Activated CD4-positive, alpha-beta memory T cell treated with anti-CD3 and anti-CD28 coated beads, Interleukin-2, amount 10 ng/mL, durations not matched to agents 7 days and 5 days (primary cell): ENCODE data around the gene NEK6. TPM values are rescaled to one million over a fixed set of nuclear protein-coding genes. Genes with fewer than 3 reads are reported as not detected.

Source experiments
- CTCF ChIA-PET: fragments of 350-600 bp; sonication (Branson Sonifier 250); formaldehyde crosslinking; loops from one replicate; lab custom pipeline; 2021; ENCODE audit warnings: antibody characterized with exemption, inconsistent platforms; lab: Charles Lee
- POLR2A ChIA-PET: fragments of 350-600 bp; sonication (Branson Sonifier 250); formaldehyde crosslinking; loops from one replicate; lab custom pipeline; 2021; ENCODE audit warnings: antibody characterized with exemption; lab: Charles Lee
- DNase-seq: peaks from one replicate; pipeline ENCODE4 v3.0.0-alpha.2; 2020
- H3K27ac Mint-ChIP-seq: one replicate; pipeline ENCODE4 v1.8.0; 2021; ENCODE audit warnings: mild to moderate bottlenecking, mixed read lengths
- H3K27me3 Mint-ChIP-seq: one replicate; pipeline ENCODE4 v1.8.0; 2021; ENCODE audit warnings: mixed read lengths
- H3K36me3 Mint-ChIP-seq: one replicate; pipeline ENCODE4 v1.8.0; 2021; ENCODE audit warnings: low read depth, mixed read lengths
- H3K4me1 Mint-ChIP-seq: one replicate; pipeline ENCODE4 v1.8.0; 2021; ENCODE audit warnings: mixed read lengths
- H3K4me3 Mint-ChIP-seq: one replicate; pipeline ENCODE4 v1.8.0; 2021; ENCODE audit warnings: mild to moderate bottlenecking, mixed read lengths
- H3K9me3 Mint-ChIP-seq: one replicate; pipeline ENCODE4 v1.8.0; 2021; ENCODE audit warnings: mixed read lengths
- total RNA-seq, 2 experiments: library from RNA; stranded (reverse); gene quantifications; one replicate each; pipeline ENCODE4 v1.2.3, GENCODE V29; 2021

The NEK6 gene
- total RNA-seq, 2 experiments from 2014 or later: 16.9 to 18.9 TPM

DNA sequence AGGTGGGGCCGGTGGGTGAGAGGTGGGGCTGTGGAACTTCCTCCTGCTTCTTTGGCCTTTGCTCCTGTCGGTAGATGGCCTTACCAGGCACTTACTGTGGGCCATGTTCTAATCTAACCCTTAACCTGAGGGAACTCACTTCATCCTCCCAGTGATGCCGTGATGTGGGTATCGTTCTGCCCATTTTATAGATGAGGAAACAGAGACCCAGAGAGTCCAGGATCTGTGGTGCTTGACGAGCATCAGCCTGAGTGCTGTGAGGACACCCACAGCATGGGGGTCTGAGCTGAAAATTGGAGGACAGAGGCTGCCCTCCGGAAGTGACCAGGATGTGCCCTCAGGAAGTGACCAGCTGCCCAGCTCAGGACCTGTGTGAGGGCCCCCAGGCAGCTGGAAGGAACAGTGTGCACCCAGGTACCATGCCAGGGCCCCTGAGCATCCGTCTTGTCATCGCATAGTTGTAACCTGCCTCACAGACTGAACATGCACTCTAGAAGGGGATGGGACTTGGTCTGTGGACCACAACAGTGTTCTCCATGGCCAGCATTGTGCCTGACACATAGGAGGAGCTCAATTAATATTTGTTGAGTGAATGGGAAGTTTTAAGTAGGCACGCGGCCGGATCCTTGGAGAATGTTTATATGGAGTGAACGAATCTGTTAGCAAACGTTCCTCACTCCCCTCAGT is 8.5 kb downstream of the NEK6 start:
- Mint-ChIP-seq H3K36me3 (no peaks in the 10 kb centered on the region), H3K9me3 (no peaks in the 10 kb centered on the region), H3K27ac (no peak overlapping the region), H3K27me3 (no peaks in the 10 kb centered on the region), H3K4me3 (no peak overlapping the region), H3K4me1 (peaks cover 24% of the 10 kb centered on the region)
- DNase-seq: no peak
- ChIA-PET CTCF (no interaction called here), POLR2A (interaction anchor here (0.6 kb wide), 1 partner anchor 73 kb away, joined by 3 read pairs; no protein-coding TSS in a partner anchor)

GRCh38 chr9:124266826-124267201 is 9.1 kb downstream of the NEK6 start:
- H3K36me3 Mint-ChIP-seq: no peaks in the 10 kb centered on the region
- CTCF ChIA-PET: no interaction called here
- no peak for DNase-seq
- no peak overlapping the region for H3K27ac Mint-ChIP-seq
- POLR2A ChIA-PET: interaction anchor here (0.6 kb wide), 1 partner anchor 74 kb away, joined by 3 read pairs; no protein-coding TSS in a partner anchor
- H3K9me3 Mint-ChIP-seq: no peaks in the 10 kb centered on the region
- peaks cover 18% of the 10 kb centered on the region for H3K4me1 Mint-ChIP-seq
- H3K27me3 Mint-ChIP-seq: no peaks in the 10 kb centered on the region
- no peak overlapping the region for H3K4me3 Mint-ChIP-seq

DNA sequence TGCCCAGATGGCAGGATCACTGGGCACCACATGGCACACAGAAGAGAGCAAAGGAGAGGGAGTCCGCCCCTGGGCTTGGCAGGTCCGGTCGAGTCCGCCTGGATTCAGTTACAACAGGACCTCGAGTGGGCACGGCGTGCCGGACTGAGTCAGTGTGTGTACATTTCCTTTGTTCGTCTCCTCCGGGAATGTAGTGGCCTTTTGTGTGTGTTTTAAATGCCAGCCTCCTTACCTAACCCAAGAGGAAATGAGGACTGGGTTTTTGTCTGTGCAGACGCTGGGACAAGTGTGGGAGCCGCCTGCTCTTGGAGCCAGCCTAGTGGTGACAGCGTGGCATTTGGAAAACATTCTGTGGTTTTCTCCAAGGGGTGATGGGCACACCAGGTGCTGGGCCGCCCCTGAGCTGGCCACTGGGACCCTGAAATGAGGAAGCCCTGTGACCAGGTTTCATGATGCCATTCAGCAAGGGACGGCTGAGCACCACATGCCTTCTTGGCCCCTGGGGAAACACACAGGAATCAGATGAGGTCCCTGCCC is 9.6 kb downstream of the NEK6 start:
- H3K27ac Mint-ChIP-seq: no peak overlapping the region
- POLR2A ChIA-PET: interaction anchor here (0.6 kb wide), 1 partner anchor 74 kb away, joined by 3 read pairs; no protein-coding TSS in a partner anchor
- H3K4me3 Mint-ChIP-seq: no peak overlapping the region
- DNase-seq: no peak
- H3K4me1 Mint-ChIP-seq: peaks cover 17% of the 10 kb centered on the region
- CTCF ChIA-PET: interaction anchor here (1.0 kb wide), 1 partner anchor 140 kb away, joined by 4 read pairs; no protein-coding TSS in a partner anchor
- no peaks in the 10 kb centered on the region for H3K27me3 Mint-ChIP-seq
- no peaks in the 10 kb centered on the region for H3K9me3 Mint-ChIP-seq
- no peaks in the 10 kb centered on the region for H3K36me3 Mint-ChIP-seq

GRCh38 chr9:124268248-124268647 is 10.5 kb downstream of the NEK6 start:
- H3K27me3 Mint-ChIP-seq: no peaks in the 10 kb centered on the region
- H3K27ac Mint-ChIP-seq: no peak overlapping the region
- ChIA-PET CTCF (interaction anchor here (1.0 kb wide), 1 partner anchor 141 kb away, joined by 4 read pairs; no protein-coding TSS in a partner anchor), POLR2A (no interaction called here)
- no peak overlapping the region for H3K4me3 Mint-ChIP-seq
- H3K4me1 Mint-ChIP-seq: peaks cover 17% of the 10 kb centered on the region
- no peaks in the 10 kb centered on the region for H3K9me3 Mint-ChIP-seq
- DNase-seq: no peak
- no peaks in the 10 kb centered on the region for H3K36me3 Mint-ChIP-seq

- ChIA-PET CTCF (no interaction called here), POLR2A (no interaction called here)
- Mint-ChIP-seq H3K4me3 (no peak overlapping the region), H3K36me3 (no peaks in the 10 kb centered on the region), H3K4me1 (peaks cover 17% of the 10 kb centered on the region), H3K9me3 (no peaks in the 10 kb centered on the region), H3K27me3 (no peaks in the 10 kb centered on the region), H3K27ac (no peak overlapping the region)
- no peak for DNase-seq
Observed at GRCh38 chr9:124268661-124269060, 10.9 kb downstream of the NEK6 start.

- no peaks in the 10 kb centered on the region for H3K27me3 Mint-ChIP-seq
- no peaks in the 10 kb centered on the region for H3K9me3 Mint-ChIP-seq
- H3K36me3 Mint-ChIP-seq: no peaks in the 10 kb centered on the region
- H3K4me3 Mint-ChIP-seq: no peak overlapping the region
- POLR2A ChIA-PET: no interaction called here
- CTCF ChIA-PET: no interaction called here
- peaks cover 17% of the 10 kb centered on the region for H3K4me1 Mint-ChIP-seq
- DNase-seq: no peak
- H3K27ac Mint-ChIP-seq: no peak overlapping the region
Observed at GRCh38 chr9:124269556-124269955, 11.8 kb downstream of the NEK6 start.

- no peak for DNase-seq
- CTCF ChIA-PET: no interaction called here
- Mint-ChIP-seq H3K36me3 (no peaks in the 10 kb centered on the region), H3K4me1 (peaks cover 14% of the 10 kb centered on the region), H3K4me3 (no peak overlapping the region), H3K27ac (no peak overlapping the region), H3K9me3 (no peaks in the 10 kb centered on the region), H3K27me3 (no peaks in the 10 kb centered on the region)
- POLR2A ChIA-PET: interaction anchor here (1.1 kb wide), 1 partner anchor 16 kb away, joined by 3 read pairs; no protein-coding TSS in a partner anchor
Observed at GRCh38 chr9:124270504-124271335, 13.0 kb downstream of the NEK6 start.

DNA sequence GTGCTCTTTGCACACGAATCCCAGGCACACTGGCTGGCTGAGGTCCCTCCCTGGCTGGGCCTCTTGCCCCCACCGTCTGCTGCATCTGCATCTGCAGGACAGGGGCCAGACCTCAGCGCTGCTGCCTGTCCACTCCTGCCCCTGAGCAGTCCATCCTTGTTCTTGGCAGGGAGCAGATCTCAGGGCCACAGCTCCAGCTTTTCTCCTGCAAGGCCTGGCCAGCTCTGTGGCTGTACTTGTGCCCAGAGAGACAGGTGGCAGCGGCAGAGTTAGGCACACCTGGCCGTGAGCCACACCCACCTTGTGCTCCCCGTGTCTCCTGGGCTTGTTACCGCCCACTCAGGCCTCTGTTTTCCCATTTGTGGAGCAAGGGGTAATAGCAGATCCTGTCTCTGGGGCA is 13.9 kb downstream of the NEK6 start:
- H3K9me3 Mint-ChIP-seq: no peaks in the 10 kb centered on the region
- H3K27ac Mint-ChIP-seq: no peak overlapping the region
- no peak for DNase-seq
- no peaks in the 10 kb centered on the region for H3K27me3 Mint-ChIP-seq
- no peaks in the 10 kb centered on the region for H3K36me3 Mint-ChIP-seq
- ChIA-PET POLR2A (interaction anchor here (1.1 kb wide), 1 partner anchor 15 kb away, joined by 3 read pairs; no protein-coding TSS in a partner anchor), CTCF (no interaction called here)
- peaks cover 12% of the 10 kb centered on the region for H3K4me1 Mint-ChIP-seq
- no peak overlapping the region for H3K4me3 Mint-ChIP-seq

- no peak for DNase-seq
- H3K27me3 Mint-ChIP-seq: no peaks in the 10 kb centered on the region
- no peak overlapping the region for H3K27ac Mint-ChIP-seq
- H3K4me1 Mint-ChIP-seq: peaks cover 9% of the 10 kb centered on the region
- H3K9me3 Mint-ChIP-seq: no peaks in the 10 kb centered on the region
- no peaks in the 10 kb centered on the region for H3K36me3 Mint-ChIP-seq
- POLR2A ChIA-PET: no interaction called here
- H3K4me3 Mint-ChIP-seq: no peak overlapping the region
- CTCF ChIA-PET: no interaction called here
Observed at GRCh38 chr9:124272118-124272517, 14.4 kb downstream of the NEK6 start.

GRCh38 chr9:124272979-124273378 is 15.2 kb downstream of the NEK6 start:
- ChIA-PET POLR2A (no interaction called here), CTCF (no interaction called here)
- Mint-ChIP-seq H3K4me3 (no peak overlapping the region), H3K9me3 (no peaks in the 10 kb centered on the region), H3K36me3 (no peaks in the 10 kb centered on the region), H3K27me3 (no peaks in the 10 kb centered on the region), H3K27ac (no peak overlapping the region), H3K4me1 (peaks cover under 1% of the 10 kb centered on the region)
- no peak for DNase-seq

GRCh38 chr9:124273427-124274160 is 15.8 kb downstream of the NEK6 start:
- no peaks in the 10 kb centered on the region for H3K9me3 Mint-ChIP-seq

GRCh38 chr9:124274226-124274625 is 16.5 kb downstream of the NEK6 start:
- DNase-seq: no peak
- Mint-ChIP-seq H3K9me3 (no peaks in the 10 kb centered on the region), H3K4me1 (peaks cover 3% of the 10 kb centered on the region), H3K36me3 (no peaks in the 10 kb centered on the region), H3K27me3 (no peaks in the 10 kb centered on the region), H3K4me3 (no peak overlapping the region), H3K27ac (no peak overlapping the region)
- CTCF ChIA-PET: no interaction called here
- POLR2A ChIA-PET: no interaction called here

More at GRCh38 chr9:124273427-124274160, 15.8 kb downstream of the NEK6 start:
- no peak overlapping the region for H3K4me3 Mint-ChIP-seq
- H3K27me3 Mint-ChIP-seq: no peaks in the 10 kb centered on the region
- POLR2A ChIA-PET: no interaction called here
- peaks cover 3% of the 10 kb centered on the region for H3K4me1 Mint-ChIP-seq
- CTCF ChIA-PET: no interaction called here
- DNase-seq: no peak
- no peak overlapping the region for H3K27ac Mint-ChIP-seq
- H3K36me3 Mint-ChIP-seq: no peaks in the 10 kb centered on the region
